OCI-LY7 (cell line): ENCODE results near the gene NR1H2. TPM values are rescaled to one million over a fixed set of nuclear protein-coding genes. Genes with fewer than 3 reads are reported as not detected.

Experiments used
- BruUV-seq: library from RNA; stranded (reverse); fragments of 400-500 nt; replicated peaks from 2 replicates; lab custom pipeline; 2021; lab: Mats Ljungman, UMichigan
- CTCF ChIA-PET: fragments of 300-600 bp; sonication (Branson Sonifier 250); formaldehyde crosslinking; loops from one replicate; lab custom pipeline; 2022; ENCODE audit warnings: antibody characterized with exemption; ENCODE audit not compliant: unreplicated experiment; lab: Charles Lee
- POLR2A ChIA-PET: fragments of 300-600 bp; sonication (Branson Sonifier 250); formaldehyde crosslinking; loops from one replicate; lab custom pipeline; 2022; ENCODE audit warnings: antibody characterized with exemption; lab: Charles Lee
- DNase-seq: peaks from one replicate; pipeline ENCODE4 v3.0.0-alpha.2; 2015; ENCODE audit warnings: low spot score
- H2AFZ ChIP-seq: fragments of 200-600 bp; sonication (generic), shearing (Covaris generic); 2 replicates; pipeline ENCODE4 v1.6.1; 2014; ENCODE audit warnings: mild to moderate bottlenecking, antibody characterized with exemption, low read length, moderate library complexity
- H3K27ac ChIP-seq: fragments of 200-600 bp; sonication (generic); 2 replicates; pipeline ENCODE4 v1.5.1; 2014; ENCODE audit warnings: mixed run types, low read depth, mild to moderate bottlenecking, moderate library complexity, low read length, inconsistent platforms; ENCODE audit not compliant: poor library complexity, severe bottlenecking
- H3K36me3 ChIP-seq: fragments of 200-600 bp; sonication (generic); 2 replicates; pipeline ENCODE4 v1.6.1; 2014; ENCODE audit warnings: mild to moderate bottlenecking, antibody characterized with exemption, low read length, moderate library complexity, mixed read lengths; ENCODE audit not compliant: insufficient read depth
- H3K4me1 ChIP-seq: fragments of 200-600 bp; sonication (generic); 2 replicates; pipeline ENCODE4 v1.5.1; 2014; ENCODE audit warnings: mild to moderate bottlenecking, low read length; ENCODE audit not compliant: insufficient read depth, poor library complexity, severe bottlenecking
- H3K4me2 ChIP-seq: fragments of 200-600 bp; sonication (generic); 2 replicates; pipeline ENCODE4 v1.6.1; 2014; ENCODE audit warnings: mild to moderate bottlenecking, low read length
- H3K4me3 ChIP-seq: fragments of 200-600 bp; sonication (generic); 2 replicates; pipeline ENCODE4 v1.5.1; 2014; ENCODE audit warnings: mild to moderate bottlenecking, low read depth, low read length; ENCODE audit not compliant: poor library complexity, severe bottlenecking
- H3K79me2 ChIP-seq: fragments of 200-600 bp; sonication (generic); 2 replicates; pipeline ENCODE4 v1.6.1; 2016; ENCODE audit warnings: low read depth, mild to moderate bottlenecking, low read length, moderate library complexity, mixed read lengths; ENCODE audit not compliant: insufficient read depth
- H3K9me2 ChIP-seq: fragments of 200-600 bp; sonication (generic); 2 replicates; pipeline ENCODE4 v1.6.1; 2016; ENCODE audit warnings: mild to moderate bottlenecking, low read length, mixed read lengths; ENCODE audit not compliant: insufficient read depth
- H3K9me3 ChIP-seq: fragments of 200-600 bp; sonication (generic); 2 replicates; pipeline ENCODE4 v1.6.1; 2014; ENCODE audit warnings: mild to moderate bottlenecking, mixed run types, low read length, mixed read lengths
- H4K20me1 ChIP-seq: fragments of 200-600 bp; sonication (generic); 2 replicates; pipeline ENCODE4 v1.6.1; 2014; ENCODE audit warnings: mild to moderate bottlenecking, antibody characterized with exemption, low read length, moderate library complexity, mixed read lengths; ENCODE audit not compliant: insufficient read depth
- EZH2phosphoT487 ChIP-seq: fragments of 200-600 bp; sonication (generic); IDR thresholded peaks from 2 replicates; pipeline ENCODE4 v1.6.1; 2018; ENCODE audit warnings: low read depth, borderline replicate concordance, mild to moderate bottlenecking, mixed run types, antibody characterized with exemption, low read length, moderate library complexity, mixed read lengths
- intact Hi-C: fragments of 100-400 bp; cut with micrococcal nuclease; formaldehyde crosslinking; loops from one replicate; pipeline ENCODE4 v1.10.0; 2022; ENCODE audit not compliant: unreplicated experiment
- total RNA-seq, 2 experiments: library from RNA; depleted of rRNA in 1 of 2; stranded (reverse); fragments of >200 nt in 1 of 2; shearing (Covaris generic) in 1 of 2; gene quantifications; 2 replicates each; pipeline ENCODE4 v1.2.3, GENCODE V29; 2014 to 2022
- TF ChIP-seq, protein P1 (sequence below): fragments of 200-600 bp; sonication (generic); conservative IDR thresholded peaks from 2 replicates; pipeline ENCODE4 v1.5.1; 2014; ENCODE audit warnings: mild to moderate bottlenecking, antibody characterized with exemption, low read length, moderate library complexity, mixed read lengths

The NR1H2 gene
- total RNA-seq, 2 experiments from 2014 or later = 41.2 to 65.7 TPM

DNA sequence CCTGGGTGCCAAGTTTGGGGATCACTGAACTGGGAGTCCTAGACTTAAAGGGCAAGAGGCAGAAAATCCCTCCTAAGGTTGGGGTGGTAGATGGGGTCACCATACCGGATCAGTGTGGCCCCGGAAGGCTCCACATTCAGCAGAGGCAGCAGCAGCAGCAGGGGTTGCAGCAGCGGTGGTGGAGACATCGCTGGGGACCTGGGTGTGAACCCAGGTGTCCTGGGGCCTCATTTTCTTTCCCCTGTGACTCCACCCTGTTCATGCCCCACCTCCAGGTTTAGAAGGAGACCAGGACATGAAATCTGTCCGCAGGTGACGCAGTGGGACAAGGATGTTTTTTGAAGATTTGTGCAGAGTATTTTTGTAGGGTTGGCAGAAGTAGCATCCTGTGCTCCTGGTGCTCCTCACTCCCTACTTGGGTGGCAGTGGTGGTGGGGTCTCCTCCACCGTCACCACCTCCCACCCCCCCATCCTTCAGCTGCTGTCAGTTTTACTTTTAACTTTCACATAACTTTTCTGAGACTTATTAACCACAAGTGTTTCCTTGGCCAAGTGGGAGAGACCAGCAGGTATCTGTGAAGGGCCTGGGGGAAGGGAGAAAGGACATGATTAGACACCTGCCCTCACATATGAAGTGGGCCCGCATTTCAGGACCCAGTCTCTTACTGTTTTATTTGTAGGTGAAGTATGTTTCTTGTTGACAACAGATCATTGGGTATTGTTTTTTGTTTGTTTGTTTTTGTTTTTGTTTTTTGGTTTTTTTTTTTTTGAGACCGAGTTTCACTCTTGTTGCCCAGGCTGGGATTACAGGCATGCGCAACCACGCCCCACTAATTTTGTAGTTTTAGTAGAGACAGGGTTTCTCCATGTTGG is 10.6 kb upstream of the NR1H2 start, which contains the start of gene NAPSA:
Gene NAPSA (minus strand): TSS at position 206 of the 873 bp plus-strand sequence. CDS start 18 bp downstream, at position 188.
- Histone ChIP-seq H3K4me3 (peak within 1 kb of the TSS; percentile 45), H2AFZ (peak within 1 kb of the TSS; percentile 83), H3K36me3 (peaks cover under 1% of the 10 kb centered on the region), H3K9me2 (no peaks in the 10 kb centered on the region), H4K20me1 (no peaks in the 10 kb centered on the region), H3K4me2 (peak within 1 kb of the TSS; percentile 65), H3K27ac (peak within 1 kb of the TSS; percentile 78), H3K4me1 (peaks cover 87% of the 10 kb centered on the region), H3K9me3 (no peaks in the 10 kb centered on the region), H3K79me2 (no peaks in the 10 kb centered on the region)
- POLR2A ChIA-PET = interaction anchor here (0.7 to 1.3 kb wide), 3 partner anchors 10 to 26 kb away, joined by 3 to 4 read pairs (median 3); partner anchors contain the start of gene NR1H2
- peak; percentile 68 for DNase-seq
- BruUV-seq = no TSS peak
- TF ChIP-seq, protein P1, sequence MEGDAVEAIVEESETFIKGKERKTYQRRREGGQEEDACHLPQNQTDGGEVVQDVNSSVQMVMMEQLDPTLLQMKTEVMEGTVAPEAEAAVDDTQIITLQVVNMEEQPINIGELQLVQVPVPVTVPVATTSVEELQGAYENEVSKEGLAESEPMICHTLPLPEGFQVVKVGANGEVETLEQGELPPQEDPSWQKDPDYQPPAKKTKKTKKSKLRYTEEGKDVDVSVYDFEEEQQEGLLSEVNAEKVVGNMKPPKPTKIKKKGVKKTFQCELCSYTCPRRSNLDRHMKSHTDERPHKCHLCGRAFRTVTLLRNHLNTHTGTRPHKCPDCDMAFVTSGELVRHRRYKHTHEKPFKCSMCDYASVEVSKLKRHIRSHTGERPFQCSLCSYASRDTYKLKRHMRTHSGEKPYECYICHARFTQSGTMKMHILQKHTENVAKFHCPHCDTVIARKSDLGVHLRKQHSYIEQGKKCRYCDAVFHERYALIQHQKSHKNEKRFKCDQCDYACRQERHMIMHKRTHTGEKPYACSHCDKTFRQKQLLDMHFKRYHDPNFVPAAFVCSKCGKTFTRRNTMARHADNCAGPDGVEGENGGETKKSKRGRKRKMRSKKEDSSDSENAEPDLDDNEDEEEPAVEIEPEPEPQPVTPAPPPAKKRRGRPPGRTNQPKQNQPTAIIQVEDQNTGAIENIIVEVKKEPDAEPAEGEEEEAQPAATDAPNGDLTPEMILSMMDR = no peak
- TF ChIP-seq EZH2phosphoT487 = no peak
- CTCF ChIA-PET = no interaction called here
- intact Hi-C loops = loop anchor here (5.0 to 10.0 kb wide), 2 partner anchors 292 to 419 kb away; no protein-coding TSS in a partner anchor

DNA sequence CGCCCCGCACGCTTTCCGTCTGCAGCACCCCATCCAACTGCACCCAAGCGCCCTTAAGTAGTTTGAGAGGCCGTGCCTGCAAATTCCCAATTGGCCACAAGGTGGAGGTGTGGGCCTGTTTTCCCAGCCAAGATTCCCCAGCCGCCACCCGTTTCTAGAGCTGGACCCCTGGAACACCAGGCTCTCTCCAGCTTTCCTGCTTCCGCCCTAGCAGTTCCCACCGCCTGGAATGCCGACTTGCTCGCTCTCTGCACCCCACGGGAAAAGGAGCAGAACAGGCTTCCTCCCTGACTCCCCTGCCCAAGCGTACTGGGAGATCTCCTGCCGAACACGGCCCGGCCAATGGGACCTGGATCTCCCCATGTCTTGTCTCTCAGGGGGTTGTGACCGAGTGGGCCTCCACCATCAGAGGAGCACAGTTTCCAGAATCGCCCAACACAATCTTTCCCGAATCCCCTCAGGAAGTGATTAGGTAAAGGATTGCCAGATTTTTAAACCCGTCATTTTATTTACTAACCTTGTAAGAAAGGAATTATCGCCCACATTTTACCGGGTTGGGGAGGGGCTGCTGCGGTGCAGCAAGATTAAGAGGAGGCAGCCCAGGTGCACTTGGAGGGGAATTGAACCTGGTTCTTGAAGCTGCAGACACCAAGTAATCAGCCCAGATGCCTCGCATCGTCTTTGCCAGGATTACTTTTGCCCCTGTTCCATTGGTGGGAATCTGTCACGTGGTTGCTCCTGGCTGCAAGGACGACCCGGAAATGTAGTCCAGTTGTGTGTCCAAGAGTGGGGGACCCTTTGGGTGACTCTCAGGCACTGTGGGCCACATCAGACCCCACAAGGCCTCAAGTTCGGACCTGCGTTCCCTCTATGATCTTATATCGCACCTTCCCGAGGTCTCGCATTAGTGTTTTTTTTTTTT is 7.3 kb upstream of the NR1H2 start:
- H3K9me3 ChIP-seq = no peaks in the 10 kb centered on the region
- peak overlapping the region; percentile 91 for H3K4me2 ChIP-seq
- no peaks in the 10 kb centered on the region for H4K20me1 ChIP-seq
- H2AFZ ChIP-seq = peak overlapping the region; percentile 87
- H3K9me2 ChIP-seq = no peaks in the 10 kb centered on the region
- no peaks in the 10 kb centered on the region for H3K79me2 ChIP-seq
- no peaks in the 10 kb centered on the region for H3K36me3 ChIP-seq
- CTCF ChIA-PET = interaction anchor here (0.5 to 1.5 kb wide), 2 partner anchors 92 to 167 kb away, joined by 3 to 5 read pairs; no protein-coding TSS in a partner anchor
- H3K4me3 ChIP-seq = peak overlapping the region; percentile 81
- DNase-seq = peak; percentile 92
- intact Hi-C loops = loop anchor here (1.0 to 10.0 kb wide), 4 partner anchors 46 to 416 kb away; no protein-coding TSS in a partner anchor
- POLR2A ChIA-PET = interaction anchor here (1.1 kb wide), 1 partner anchor 46 kb away, joined by 3 read pairs; no protein-coding TSS in a partner anchor
- TF ChIP-seq EZH2phosphoT487 = no peak
- TF ChIP-seq, protein P1 = peak; percentile 92
- peaks cover 55% of the 10 kb centered on the region for H3K4me1 ChIP-seq
- H3K27ac ChIP-seq = peak overlapping the region; percentile 74
- BruUV-seq = no TSS peak
